GM19238 (cell line): ENCODE results near the gene IARS2.
"Not testable (repeated sequence)": the region's sequence is repeated elsewhere in the genome, so short reads cannot be mapped to it uniquely, and the experiment has no call there.

Experiments
- DNase-seq: peaks from one replicate; pipeline ENCODE4 v3.0.0; 2011; ENCODE audit warnings: low spot score; ENCODE audit not compliant: insufficient read length

Gene IARS2

GRCh38 chr1:220094016-220094911 lies at the start of gene IARS2:
Gene IARS2 (plus strand): TSS chr1:220094132. CDS start chr1:220094217, 85 bp downstream.
- DNase-seq = peak; percentile 75

GRCh38 chr1:220044678-220045355 lies 49.1 kb upstream of the IARS2 start:
- DNase-seq = no peak

- DNase-seq = no peak
These were observed 48.4 kb upstream of the IARS2 start for GRCh38 chr1:220045356-220046051.

GRCh38 chr1:220046052-220046930 lies 47.6 kb upstream of the IARS2 start, which contains the start of gene EPRS1:
Gene EPRS1 (minus strand): TSS chr1:220046505. CDS start chr1:220046388, 117 bp downstream.
- DNase-seq = peak; percentile 85

GRCh38 chr1:220056374-220056773 lies 37.6 kb upstream of the IARS2 start:
- no peak for DNase-seq

GRCh38 chr1:220060876-220061275 lies 33.1 kb upstream of the IARS2 start:
- DNase-seq = no peak

- DNase-seq = no peak
These were observed 31.3 kb upstream of the IARS2 start for GRCh38 chr1:220062629-220063028.

- no peak for DNase-seq
These were observed 26.4 kb upstream of the IARS2 start for GRCh38 chr1:220067269-220068204.

- no peak for DNase-seq
These were observed 16.8 kb upstream of the IARS2 start for GRCh38 chr1:220076861-220077762.

- DNase-seq = no peak
These were observed 16.0 kb upstream of the IARS2 start for GRCh38 chr1:220077887-220078286.

GRCh38 chr1:220084460-220084859 lies 9.5 kb upstream of the IARS2 start:
- no peak for DNase-seq

GRCh38 chr1:220086261-220086686 lies 7.7 kb upstream of the IARS2 start:
- DNase-seq = not testable (repeated sequence)

- DNase-seq = peak; percentile 62
These were observed 4.0 kb upstream of the IARS2 start, which contains the start of gene BPNT1 for GRCh38 chr1:220089650-220090556. Gene BPNT1 (minus strand): TSS chr1:220089788. CDS start chr1:220079846, 9,942 bp downstream.

GRCh38 chr1:220092694-220093093 lies 1.2 kb upstream of the IARS2 start:
- DNase-seq = no peak

- DNase-seq = no peak
These were observed 444 bp upstream of the IARS2 start for GRCh38 chr1:220093361-220094015.

- DNase-seq = no peak
These were observed 5.9 kb downstream of the IARS2 start for GRCh38 chr1:220099826-220100225.

GRCh38 chr1:220110473-220110872 lies 16.5 kb downstream of the IARS2 start:
- DNase-seq = not testable (repeated sequence)
